Astrocyte (in vitro differentiated cells and primary cell): Measurements from ENCODE around the gene PYCARD.
"Not testable (repeated sequence)": the region's sequence is repeated elsewhere in the genome, so short reads cannot be mapped to it uniquely, and the experiment has no call there.

Source experiments
- EZH2 ChIP-seq: IDR thresholded peaks from 2 replicates; pipeline ENCODE4 v1.6.1; 2012; ENCODE audit warnings: mild to moderate bottlenecking, low read length, inconsistent platforms; ENCODE audit not compliant: insufficient read depth
- TF ChIP-seq, protein P1 (sequence below): IDR thresholded peaks from 2 replicates; pipeline ENCODE4 v1.5.1; 2011; ENCODE audit warnings: low read depth, mild to moderate bottlenecking, inconsistent platforms, low read length, moderate library complexity; ENCODE audit not compliant: insufficient read depth

DNA sequence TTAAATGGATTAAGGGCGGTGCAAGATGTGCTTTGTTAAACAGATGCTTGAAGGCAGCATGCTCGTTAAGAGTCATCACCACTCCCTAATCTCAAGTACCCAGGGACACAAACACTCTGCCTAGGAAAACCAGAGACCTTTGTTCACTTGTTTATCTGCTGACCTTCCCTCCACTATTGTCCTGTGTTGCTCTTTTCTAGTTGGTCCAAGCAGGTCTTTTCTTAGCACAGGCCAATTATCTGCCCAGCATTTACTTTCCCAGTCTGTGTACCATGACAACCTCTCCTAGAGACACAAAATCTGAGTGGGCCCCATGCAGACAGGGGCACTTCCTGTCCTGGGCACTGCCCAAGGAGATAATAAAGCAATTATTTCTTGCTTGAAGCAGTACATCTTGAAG lies 32.5 kb downstream of the PYCARD start:
- TF ChIP-seq, protein P1, sequence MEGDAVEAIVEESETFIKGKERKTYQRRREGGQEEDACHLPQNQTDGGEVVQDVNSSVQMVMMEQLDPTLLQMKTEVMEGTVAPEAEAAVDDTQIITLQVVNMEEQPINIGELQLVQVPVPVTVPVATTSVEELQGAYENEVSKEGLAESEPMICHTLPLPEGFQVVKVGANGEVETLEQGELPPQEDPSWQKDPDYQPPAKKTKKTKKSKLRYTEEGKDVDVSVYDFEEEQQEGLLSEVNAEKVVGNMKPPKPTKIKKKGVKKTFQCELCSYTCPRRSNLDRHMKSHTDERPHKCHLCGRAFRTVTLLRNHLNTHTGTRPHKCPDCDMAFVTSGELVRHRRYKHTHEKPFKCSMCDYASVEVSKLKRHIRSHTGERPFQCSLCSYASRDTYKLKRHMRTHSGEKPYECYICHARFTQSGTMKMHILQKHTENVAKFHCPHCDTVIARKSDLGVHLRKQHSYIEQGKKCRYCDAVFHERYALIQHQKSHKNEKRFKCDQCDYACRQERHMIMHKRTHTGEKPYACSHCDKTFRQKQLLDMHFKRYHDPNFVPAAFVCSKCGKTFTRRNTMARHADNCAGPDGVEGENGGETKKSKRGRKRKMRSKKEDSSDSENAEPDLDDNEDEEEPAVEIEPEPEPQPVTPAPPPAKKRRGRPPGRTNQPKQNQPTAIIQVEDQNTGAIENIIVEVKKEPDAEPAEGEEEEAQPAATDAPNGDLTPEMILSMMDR, result not testable (repeated sequence)
- not testable (repeated sequence) for TF ChIP-seq EZH2
